HEK293 (cell line): ENCODE results near the gene BBS7.
A peak's percentile ranks its signal among the peaks of the same experiment; 100 is the strongest.

Source experiments
- CTCF ChIA-PET: fragments of 350-600 bp; formaldehyde crosslinking; extraction: SDS; loops from one replicate; lab custom pipeline; 2021; ENCODE audit warnings: antibody characterized with exemption; lab: Yijun Ruan, JAX
- POLR2A ChIA-PET: fragments of 300-600 bp; formaldehyde crosslinking; extraction: SDS; loops from one replicate; lab custom pipeline; 2020; ENCODE audit warnings: antibody characterized with exemption, inconsistent platforms; lab: Yijun Ruan, JAX
- H3K27ac ChIP-seq: fragments of 200-500 bp; sonication (Bioruptor generic); 2 replicates; pipeline ENCODE4 v1.5.1; 2014; ENCODE audit warnings: low read depth, low read length, control low read depth, inconsistent platforms; ENCODE audit errors: extremely low read depth
- H3K36me3 ChIP-seq, 2 experiments: fragments of 200-500 bp in 1 of 2; sonication (Bioruptor generic) in 1 of 2; 1 replicate in 1 of 2; 2 replicates in 1 of 2; pipeline ENCODE4 v1.5.1; 2014 to 2017; ENCODE audit warnings: inconsistent platforms in 2 of 2, low read length in 2 of 2; ENCODE audit not compliant: control insufficient read depth in 2 of 2, insufficient read depth in 1 of 2
- H3K4me1 ChIP-seq: fragments of 200-500 bp; sonication (Bioruptor generic); 2 replicates; pipeline ENCODE4 v1.5.1; 2014; ENCODE audit warnings: mild to moderate bottlenecking, low read length, inconsistent platforms; ENCODE audit not compliant: control insufficient read depth, insufficient read depth
- H3K4me3 ChIP-seq: 2 replicates; pipeline ENCODE4 v1.5.1; 2011; ENCODE audit warnings: low read depth, mild to moderate bottlenecking, control low read depth, low read length, moderate library complexity
- H3K9me3 ChIP-seq: fragments of 200-500 bp; sonication (Bioruptor generic); 2 replicates; pipeline ENCODE4 v1.5.1; 2014; ENCODE audit warnings: low read depth, low read length, inconsistent platforms; ENCODE audit not compliant: control insufficient read depth, insufficient read depth
- GLIS2 ChIP-seq: fragments of 450-650 bp; formaldehyde crosslinking; IDR thresholded peaks from 2 replicates; pipeline ENCODE4 v1.5.1; 2016; ENCODE audit warnings: missing biosample characterization, missing genetic modification characterization
- KLF9 ChIP-seq: fragments of 450-650 bp; formaldehyde crosslinking; IDR thresholded peaks from 2 replicates; pipeline ENCODE4 v1.5.1; 2016; ENCODE audit warnings: missing biosample characterization, missing genetic modification characterization, low read depth
- PRDM1 ChIP-seq: fragments of 450-650 bp; formaldehyde crosslinking; IDR thresholded peaks from 2 replicates; pipeline ENCODE4; 2016; ENCODE audit warnings: missing biosample characterization, missing genetic modification characterization
- TRIM28 ChIP-seq: IDR thresholded peaks from 2 replicates; pipeline ENCODE4 v1.6.1; 2011; ENCODE audit warnings: low read length, control low read depth, borderline replicate concordance
- WT1 ChIP-seq: fragments of 450-650 bp; formaldehyde crosslinking; IDR thresholded peaks from 2 replicates; pipeline ENCODE4 v1.5.1; 2016; ENCODE audit warnings: missing biosample characterization, missing genetic modification characterization
- ZFP69B ChIP-seq: fragments of 450-650 bp; formaldehyde crosslinking; IDR thresholded peaks from 2 replicates; pipeline ENCODE4 v1.5.1; 2016; ENCODE audit warnings: missing biosample characterization, missing genetic modification characterization
- ZNF138 ChIP-seq: fragments of 450-650 bp; formaldehyde crosslinking; IDR thresholded peaks from 2 replicates; pipeline ENCODE4 v1.5.1; 2016; ENCODE audit warnings: missing biosample characterization, missing genetic modification characterization, borderline replicate concordance
- ZNF155 ChIP-seq: fragments of 450-650 bp; formaldehyde crosslinking; IDR thresholded peaks from 2 replicates; pipeline ENCODE4 v1.5.1; 2016; ENCODE audit warnings: missing biosample characterization, missing genetic modification characterization
- ZNF157 ChIP-seq: fragments of 450-650 bp; formaldehyde crosslinking; IDR thresholded peaks from 2 replicates; pipeline ENCODE4 v1.5.1; 2016; ENCODE audit warnings: missing biosample characterization, missing genetic modification characterization
- ZNF174 ChIP-seq: fragments of 450-650 bp; formaldehyde crosslinking; IDR thresholded peaks from 2 replicates; pipeline ENCODE4 v1.5.0; 2017; ENCODE audit warnings: missing biosample characterization, mild to moderate bottlenecking, missing genetic modification characterization
- ZNF175 ChIP-seq: fragments of 450-650 bp; formaldehyde crosslinking; IDR thresholded peaks from 2 replicates; pipeline ENCODE4 v1.5.1; 2016; ENCODE audit warnings: missing biosample characterization, missing genetic modification characterization
- ZNF239 ChIP-seq: fragments of 450-650 bp; formaldehyde crosslinking; IDR thresholded peaks from 2 replicates; pipeline ENCODE4 v1.5.1; 2016; ENCODE audit warnings: missing biosample characterization, missing genetic modification characterization
- ZNF311 ChIP-seq: fragments of 450-650 bp; formaldehyde crosslinking; IDR thresholded peaks from 2 replicates; pipeline ENCODE4 v1.5.1; 2017; ENCODE audit warnings: missing biosample characterization, missing genetic modification characterization, borderline replicate concordance
- ZNF324 ChIP-seq: fragments of 450-650 bp; formaldehyde crosslinking; IDR thresholded peaks from 2 replicates; pipeline ENCODE4 v1.5.1; 2016; ENCODE audit warnings: missing biosample characterization, missing genetic modification characterization
- ZNF350 ChIP-seq: fragments of 450-650 bp; formaldehyde crosslinking; IDR thresholded peaks from 2 replicates; pipeline ENCODE4 v1.5.0; 2017; ENCODE audit warnings: missing biosample characterization, mild to moderate bottlenecking, missing genetic modification characterization
- ZNF362 ChIP-seq: fragments of 450-650 bp; formaldehyde crosslinking; IDR thresholded peaks from 2 replicates; pipeline ENCODE4 v1.5.1; 2016; ENCODE audit warnings: missing biosample characterization, missing genetic modification characterization
- ZNF423 ChIP-seq: fragments of 450-650 bp; formaldehyde crosslinking; IDR thresholded peaks from 2 replicates; pipeline ENCODE4 v1.5.1; 2016; ENCODE audit warnings: missing biosample characterization, missing genetic modification characterization
- ZNF514 ChIP-seq: fragments of 450-650 bp; formaldehyde crosslinking; IDR thresholded peaks from 2 replicates; pipeline ENCODE4 v1.5.1; 2016; ENCODE audit warnings: missing biosample characterization, missing genetic modification characterization
- ZNF555 ChIP-seq: fragments of 450-650 bp; formaldehyde crosslinking; conservative IDR thresholded peaks from 2 replicates; pipeline ENCODE4 v1.5.1; 2017; ENCODE audit warnings: missing biosample characterization, mild to moderate bottlenecking, missing genetic modification characterization, inconsistent platforms
- ZNF561 ChIP-seq: fragments of 450-650 bp; IDR thresholded peaks from 2 replicates; pipeline ENCODE4 v1.5.1; 2018; ENCODE audit warnings: missing biosample characterization, missing genetic modification characterization, borderline replicate concordance
- ZNF768 ChIP-seq: fragments of 450-650 bp; formaldehyde crosslinking; IDR thresholded peaks from 2 replicates; pipeline ENCODE4 v1.5.1; 2018; ENCODE audit warnings: missing biosample characterization, mild to moderate bottlenecking, missing genetic modification characterization
- ZNF830 ChIP-seq: fragments of 450-650 bp; IDR thresholded peaks from 2 replicates; pipeline ENCODE4 v1.5.0; 2018; ENCODE audit warnings: missing biosample characterization, missing genetic modification characterization, low read depth, mild to moderate bottlenecking, moderate library complexity
- ZSCAN18 ChIP-seq: fragments of 450-650 bp; formaldehyde crosslinking; IDR thresholded peaks from 2 replicates; pipeline ENCODE4 v1.5.1; 2016; ENCODE audit warnings: missing biosample characterization, missing genetic modification characterization
- TF ChIP-seq, protein P1 (sequence below): fragments of 450-650 bp; formaldehyde crosslinking; IDR thresholded peaks from 2 replicates; pipeline ENCODE4 v1.5.1; 2016; ENCODE audit warnings: missing biosample characterization, missing genetic modification characterization, low read depth

The BBS7 gene

GRCh38 chr4:121784975-121785374 is 85.3 kb downstream of the BBS7 start (continued):
- no peak for TF ChIP-seq ZNF311 (tag by site-specific recombination)
- no peak for TF ChIP-seq ZNF423 (tag by site-specific recombination)
- no peak for TF ChIP-seq ZNF138 (tag by site-specific recombination)
- no peak for TF ChIP-seq ZNF324 (tag by site-specific recombination)

DNA sequence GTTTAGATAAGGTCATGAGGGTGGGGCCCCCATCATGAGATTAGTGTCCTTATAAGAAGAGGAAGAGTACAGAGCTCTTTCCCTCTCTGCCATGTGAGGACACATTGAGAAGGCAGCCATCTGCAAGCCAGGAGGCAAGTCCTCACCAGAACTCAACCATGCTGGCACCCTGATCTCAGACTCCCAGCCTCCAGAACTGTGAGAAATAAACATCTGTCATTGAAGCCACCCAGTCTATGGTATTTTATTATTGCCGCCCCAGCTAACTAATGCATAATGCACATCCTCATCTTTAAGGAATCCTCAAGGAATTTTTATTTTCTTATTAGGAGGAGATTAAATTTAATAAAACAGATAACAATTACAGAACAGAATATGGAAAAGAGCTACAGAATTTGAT is 85.9 kb downstream of the BBS7 start:
- H3K9me3 ChIP-seq, result no peaks in the 10 kb centered on the region
- no peak overlapping the region for H3K27ac ChIP-seq
- ChIA-PET POLR2A (no interaction called here), CTCF (no interaction called here)
- H3K4me1 ChIP-seq, result no peaks in the 10 kb centered on the region
- TF ChIP-seq WT1 (tag by site-specific recombination), result no peak
- no peak for TF ChIP-seq ZNF239 (tag by site-specific recombination)
- no peak for TF ChIP-seq ZNF362 (tag by site-specific recombination)
- TF ChIP-seq GLIS2 (tag by site-specific recombination), result no peak
- TF ChIP-seq, protein P1, sequence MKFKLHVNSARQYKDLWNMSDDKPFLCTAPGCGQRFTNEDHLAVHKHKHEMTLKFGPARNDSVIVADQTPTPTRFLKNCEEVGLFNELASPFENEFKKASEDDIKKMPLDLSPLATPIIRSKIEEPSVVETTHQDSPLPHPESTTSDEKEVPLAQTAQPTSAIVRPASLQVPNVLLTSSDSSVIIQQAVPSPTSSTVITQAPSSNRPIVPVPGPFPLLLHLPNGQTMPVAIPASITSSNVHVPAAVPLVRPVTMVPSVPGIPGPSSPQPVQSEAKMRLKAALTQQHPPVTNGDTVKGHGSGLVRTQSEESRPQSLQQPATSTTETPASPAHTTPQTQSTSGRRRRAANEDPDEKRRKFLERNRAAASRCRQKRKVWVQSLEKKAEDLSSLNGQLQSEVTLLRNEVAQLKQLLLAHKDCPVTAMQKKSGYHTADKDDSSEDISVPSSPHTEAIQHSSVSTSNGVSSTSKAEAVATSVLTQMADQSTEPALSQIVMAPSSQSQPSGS (tag by site-specific recombination), result no peak
- no peak for TF ChIP-seq ZNF423 (tag by site-specific recombination)
- TF ChIP-seq TRIM28, result no peak
- TF ChIP-seq ZNF157 (tag by site-specific recombination), result no peak
- TF ChIP-seq ZFP69B (tag by site-specific recombination), result no peak
- TF ChIP-seq ZNF350 (tag by site-specific recombination), result no peak
- no peak for TF ChIP-seq ZNF155 (tag by site-specific recombination)
- no peak for TF ChIP-seq ZNF514 (tag by site-specific recombination)
- TF ChIP-seq ZNF175, result no peak
- TF ChIP-seq ZNF174, result no peak
- TF ChIP-seq ZNF768 (tag by site-specific recombination), result no peak
- no peak for TF ChIP-seq ZSCAN18 (tag by site-specific recombination)
- no peak for TF ChIP-seq ZNF555 (tag by site-specific recombination)
- TF ChIP-seq ZNF830 (tag by site-specific recombination), result no peak
- TF ChIP-seq KLF9 (tag by site-specific recombination), result no peak
- H3K4me3 ChIP-seq, result no peak overlapping the region
- no peaks in the 10 kb centered on the region for H3K36me3 ChIP-seq

DNA sequence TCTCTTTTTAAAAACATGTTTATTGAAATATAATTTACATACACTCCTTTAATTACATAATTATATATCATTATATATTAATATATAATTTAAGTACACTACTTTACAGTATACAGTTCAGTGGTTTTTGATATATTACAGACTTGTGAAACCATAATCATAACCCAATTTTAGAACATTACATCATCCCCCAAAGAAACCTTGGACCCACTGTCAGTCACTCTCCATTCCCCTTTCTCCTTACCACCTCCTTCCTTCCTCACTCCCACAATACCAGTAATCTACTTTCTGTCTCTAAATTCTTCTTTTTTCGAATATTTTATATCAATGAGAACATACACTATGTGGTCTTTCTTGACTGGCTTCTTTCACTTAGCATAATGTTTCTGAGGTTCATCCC is 87.1 kb downstream of the BBS7 start:
- TF ChIP-seq ZNF561 (no peak), PRDM1 (0 out of 2 replicates have a peak, but pooled peaks have one; percentile 14)
- Histone ChIP-seq H3K4me3 (no peak overlapping the region), H3K4me1 (no peaks in the 10 kb centered on the region), H3K9me3 (no peaks in the 10 kb centered on the region), H3K27ac (no peak overlapping the region), H3K36me3 (no peaks in the 10 kb centered on the region)
- ChIA-PET CTCF (no interaction called here), POLR2A (no interaction called here)
